ENCODE data around the gene CALU. TPM values are rescaled to one million over a fixed set of nuclear protein-coding genes. Genes with fewer than 3 reads are reported as not detected.

Gene CALU
- polyA plus RNA-seq, 1 donor (not counting 4 experiments of a cell fraction or from before 2014, with no cell fraction given) = 155 TPM

DNA sequence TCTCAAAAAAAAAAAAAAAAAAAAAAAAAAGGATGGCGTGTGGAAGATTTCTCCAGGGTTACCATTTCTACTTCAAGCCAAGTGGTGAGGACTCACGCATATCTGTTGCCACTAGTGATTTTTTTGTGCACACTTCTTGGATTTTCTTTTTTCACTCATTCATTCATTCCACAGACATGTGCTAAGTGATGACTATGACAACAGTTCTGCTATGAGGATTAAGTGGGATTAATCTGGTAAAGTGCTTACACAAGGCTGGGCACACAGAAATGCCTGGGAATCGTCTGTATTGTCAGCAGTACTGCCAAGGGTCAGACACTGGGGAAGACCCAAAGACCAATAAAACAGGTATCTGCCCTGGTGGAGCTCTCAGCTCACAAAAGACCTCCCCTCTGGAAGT, 42.7 kb downstream of the CALU start:
- H2AFZ ChIP-seq (ENCODE audit: control insufficient read depth, low read length) = no peak overlapping the region
- H3K36me3 ChIP-seq (ENCODE audit: control insufficient read depth in 2 of 2, extremely low read depth in 1 of 2, insufficient read depth in 2 of 2, low read length in 2 of 2) = no peaks in the 10 kb centered on the region
- no peaks in the 10 kb centered on the region for H3K4me1 ChIP-seq (ENCODE audit: control insufficient read depth, extremely low read depth, insufficient read depth, low read length)
- no peak overlapping the region for H3K9ac ChIP-seq (ENCODE audit: control insufficient read depth, extremely low read depth, insufficient read depth, low read length)
- no peak overlapping the region for H3K4me3 ChIP-seq (ENCODE audit: control insufficient read depth in 2 of 3, extremely low read depth in 1 of 3, insufficient read depth in 2 of 3, low read depth in 1 of 3, low read length in 3 of 3)
- H3K9me3 ChIP-seq (ENCODE audit: control insufficient read depth, low read depth, low read length) = no peaks in the 10 kb centered on the region
- no peaks in the 10 kb centered on the region for H4K20me1 ChIP-seq (ENCODE audit: control insufficient read depth, extremely low read depth, insufficient read depth, low read length)
- DNase-seq (ENCODE audit: low read depth, low spot score) = no peak
- no peaks in the 10 kb centered on the region for H3K79me2 ChIP-seq (ENCODE audit: control insufficient read depth, insufficient read depth, low read length)
- no peak overlapping the region for H3K27ac ChIP-seq (ENCODE audit: control insufficient read depth, insufficient read depth, low read length)
- H3K27me3 ChIP-seq (ENCODE audit: control insufficient read depth, extremely low read depth, insufficient read depth, low read length) = no peaks in the 10 kb centered on the region
- dilution Hi-C loops (cut with MboI; ENCODE audit: extremely low pct_ligation_motif_present, low sequenced_read_pairs) = no loop called here
- no peak for FAIRE-seq
- H3K4me2 ChIP-seq (ENCODE audit: control insufficient read depth, extremely low read depth, insufficient read depth, low read depth, low read length) = no peak overlapping the region
- no peaks in the 10 kb centered on the region for H3K9me1 ChIP-seq (ENCODE audit: control insufficient read depth, extremely low read depth, insufficient read depth, low read length)
- TF ChIP-seq, protein P1, sequence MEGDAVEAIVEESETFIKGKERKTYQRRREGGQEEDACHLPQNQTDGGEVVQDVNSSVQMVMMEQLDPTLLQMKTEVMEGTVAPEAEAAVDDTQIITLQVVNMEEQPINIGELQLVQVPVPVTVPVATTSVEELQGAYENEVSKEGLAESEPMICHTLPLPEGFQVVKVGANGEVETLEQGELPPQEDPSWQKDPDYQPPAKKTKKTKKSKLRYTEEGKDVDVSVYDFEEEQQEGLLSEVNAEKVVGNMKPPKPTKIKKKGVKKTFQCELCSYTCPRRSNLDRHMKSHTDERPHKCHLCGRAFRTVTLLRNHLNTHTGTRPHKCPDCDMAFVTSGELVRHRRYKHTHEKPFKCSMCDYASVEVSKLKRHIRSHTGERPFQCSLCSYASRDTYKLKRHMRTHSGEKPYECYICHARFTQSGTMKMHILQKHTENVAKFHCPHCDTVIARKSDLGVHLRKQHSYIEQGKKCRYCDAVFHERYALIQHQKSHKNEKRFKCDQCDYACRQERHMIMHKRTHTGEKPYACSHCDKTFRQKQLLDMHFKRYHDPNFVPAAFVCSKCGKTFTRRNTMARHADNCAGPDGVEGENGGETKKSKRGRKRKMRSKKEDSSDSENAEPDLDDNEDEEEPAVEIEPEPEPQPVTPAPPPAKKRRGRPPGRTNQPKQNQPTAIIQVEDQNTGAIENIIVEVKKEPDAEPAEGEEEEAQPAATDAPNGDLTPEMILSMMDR (optimal IDR thresholded peaks at IDR 0.05 in 1 of 3, IDR thresholded peaks at IDR 0.05 in 1 of 3, conservative IDR thresholded peaks at IDR 0.05 in 1 of 3; ENCODE audit: extremely low read depth in 1 of 3, insufficient read depth in 2 of 3, low read length in 3 of 3) = no peak
- no peak for TF ChIP-seq EZH2 (IDR thresholded peaks at IDR 0.05; ENCODE audit: low read length)

DNA sequence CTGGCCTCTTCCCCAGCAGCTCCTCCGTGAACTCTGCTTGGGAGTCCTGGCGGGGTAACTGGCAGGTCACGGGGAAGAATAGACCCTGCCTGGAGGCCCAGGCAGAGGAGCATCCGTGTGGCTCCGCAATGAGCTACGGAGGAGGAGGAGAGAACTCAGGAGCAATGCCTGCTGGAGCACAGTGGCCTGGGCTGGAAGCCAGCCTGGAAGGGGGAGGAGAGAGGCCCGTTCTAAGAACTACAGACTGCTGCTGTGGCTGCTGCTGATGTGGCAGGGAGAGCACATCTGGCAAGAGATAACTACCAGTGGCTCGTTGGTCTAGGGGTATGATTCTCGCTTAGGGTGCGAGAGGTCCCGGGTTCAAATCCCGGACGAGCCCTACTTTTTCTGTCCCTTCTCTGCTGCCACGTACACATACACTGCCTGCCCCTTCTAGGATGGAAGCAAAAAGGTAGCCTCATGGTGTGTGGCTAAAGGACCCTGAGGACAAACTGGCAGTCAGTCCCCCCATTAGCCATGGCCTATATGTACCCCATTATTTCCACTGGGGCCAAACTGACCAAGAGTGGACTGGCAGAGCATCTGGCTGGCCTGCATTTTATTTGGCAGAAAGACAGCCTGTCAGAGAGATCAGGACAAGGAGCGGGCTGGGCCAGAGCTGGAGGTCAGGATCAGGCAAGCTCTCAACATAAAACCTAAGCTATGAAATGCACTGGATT, 44.1 kb downstream of the CALU start:
- Histone ChIP-seq H3K27ac (ENCODE audit: control insufficient read depth, insufficient read depth, low read length) (no peak overlapping the region), H3K4me2 (ENCODE audit: control insufficient read depth, extremely low read depth, insufficient read depth, low read depth, low read length) (no peak overlapping the region), H3K9me3 (ENCODE audit: control insufficient read depth, low read depth, low read length) (no peaks in the 10 kb centered on the region), H4K20me1 (ENCODE audit: control insufficient read depth, extremely low read depth, insufficient read depth, low read length) (no peaks in the 10 kb centered on the region), H3K79me2 (ENCODE audit: control insufficient read depth, insufficient read depth, low read length) (no peaks in the 10 kb centered on the region), H3K4me3 (ENCODE audit: control insufficient read depth in 2 of 3, extremely low read depth in 1 of 3, insufficient read depth in 2 of 3, low read depth in 1 of 3, low read length in 3 of 3) (no peak overlapping the region), H3K9me1 (ENCODE audit: control insufficient read depth, extremely low read depth, insufficient read depth, low read length) (no peaks in the 10 kb centered on the region), H3K36me3 (ENCODE audit: control insufficient read depth in 2 of 2, extremely low read depth in 1 of 2, insufficient read depth in 2 of 2, low read length in 2 of 2) (no peaks in the 10 kb centered on the region), H2AFZ (ENCODE audit: control insufficient read depth, low read length) (no peak overlapping the region), H3K4me1 (ENCODE audit: control insufficient read depth, extremely low read depth, insufficient read depth, low read length) (no peaks in the 10 kb centered on the region), H3K9ac (ENCODE audit: control insufficient read depth, extremely low read depth, insufficient read depth, low read length) (no peak overlapping the region), H3K27me3 (ENCODE audit: control insufficient read depth, extremely low read depth, insufficient read depth, low read length) (peaks cover under 1% of the 10 kb centered on the region)
- TF ChIP-seq, protein P1 (optimal IDR thresholded peaks at IDR 0.05 in 1 of 3, IDR thresholded peaks at IDR 0.05 in 1 of 3, conservative IDR thresholded peaks at IDR 0.05 in 1 of 3; ENCODE audit: extremely low read depth in 1 of 3, insufficient read depth in 2 of 3, low read length in 3 of 3) = no peak
- no peak for TF ChIP-seq EZH2 (IDR thresholded peaks at IDR 0.05; ENCODE audit: low read length)
- DNase-seq (ENCODE audit: low read depth, low spot score) (peak; percentile 66), FAIRE-seq (no peak)
- dilution Hi-C loops (cut with MboI; ENCODE audit: extremely low pct_ligation_motif_present, low sequenced_read_pairs) = no loop called here

Data from keratinocyte (primary cell).